Measurements from ENCODE around the gene DENND1A. TPM values are rescaled to one million over a fixed set of nuclear protein-coding genes. Genes with fewer than 3 reads are reported as not detected.

Gene DENND1A
- total RNA-seq, 1 donor from 2014 or later, result 48.1 TPM

DNA sequence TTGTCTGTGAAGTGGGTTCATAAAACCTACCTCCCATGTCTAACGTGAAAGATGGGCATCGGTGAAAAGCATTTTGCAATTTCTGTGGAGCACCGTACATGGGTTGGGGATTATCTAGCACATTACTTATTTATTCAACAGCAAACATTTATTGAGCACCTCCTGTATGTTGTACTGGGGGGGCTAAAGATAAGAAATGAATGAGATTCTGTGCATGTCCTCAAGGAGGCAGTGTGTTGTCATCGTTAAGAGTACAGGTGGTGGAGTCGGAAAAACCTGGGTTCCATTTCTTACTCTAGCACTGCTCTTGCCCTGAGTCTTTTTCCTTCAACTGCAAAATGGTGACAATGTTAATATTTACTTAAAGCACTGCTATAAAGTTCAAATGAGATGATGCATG is 30.4 kb upstream of the DENND1A start:
- Mint-ChIP-seq H3K36me3 (no peaks in the 10 kb centered on the region), H3K27ac (no peak overlapping the region), H3K4me1 (no peaks in the 10 kb centered on the region), H3K9me3 (no peaks in the 10 kb centered on the region), H3K4me3 (no peak overlapping the region), H3K27me3 (ENCODE audit: insufficient read depth, low read depth) (peaks cover 14% of the 10 kb centered on the region)
- H3K9me3 ChIP-seq (ENCODE audit: low read depth), result no peaks in the 10 kb centered on the region
- H3K27me3 ChIP-seq, result no peaks in the 10 kb centered on the region
- H4K20me1 ChIP-seq (ENCODE audit: low read depth), result no peaks in the 10 kb centered on the region
- TF ChIP-seq EZH2phosphoT487 (IDR thresholded peaks at IDR 0.05), result no peak
- no peak for TF ChIP-seq EZH2 (IDR thresholded peaks at IDR 0.05)
- TF ChIP-seq, protein P1, sequence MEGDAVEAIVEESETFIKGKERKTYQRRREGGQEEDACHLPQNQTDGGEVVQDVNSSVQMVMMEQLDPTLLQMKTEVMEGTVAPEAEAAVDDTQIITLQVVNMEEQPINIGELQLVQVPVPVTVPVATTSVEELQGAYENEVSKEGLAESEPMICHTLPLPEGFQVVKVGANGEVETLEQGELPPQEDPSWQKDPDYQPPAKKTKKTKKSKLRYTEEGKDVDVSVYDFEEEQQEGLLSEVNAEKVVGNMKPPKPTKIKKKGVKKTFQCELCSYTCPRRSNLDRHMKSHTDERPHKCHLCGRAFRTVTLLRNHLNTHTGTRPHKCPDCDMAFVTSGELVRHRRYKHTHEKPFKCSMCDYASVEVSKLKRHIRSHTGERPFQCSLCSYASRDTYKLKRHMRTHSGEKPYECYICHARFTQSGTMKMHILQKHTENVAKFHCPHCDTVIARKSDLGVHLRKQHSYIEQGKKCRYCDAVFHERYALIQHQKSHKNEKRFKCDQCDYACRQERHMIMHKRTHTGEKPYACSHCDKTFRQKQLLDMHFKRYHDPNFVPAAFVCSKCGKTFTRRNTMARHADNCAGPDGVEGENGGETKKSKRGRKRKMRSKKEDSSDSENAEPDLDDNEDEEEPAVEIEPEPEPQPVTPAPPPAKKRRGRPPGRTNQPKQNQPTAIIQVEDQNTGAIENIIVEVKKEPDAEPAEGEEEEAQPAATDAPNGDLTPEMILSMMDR (IDR thresholded peaks at IDR 0.05), result peak; percentile 46
- no peak for DNase-seq (ENCODE audit: low spot score)
- no peak overlapping the region for H3K4me3 ChIP-seq
- H3K79me2 ChIP-seq (ENCODE audit: low read depth), result no peaks in the 10 kb centered on the region
- no peaks in the 10 kb centered on the region for H3K36me3 ChIP-seq
- no peaks in the 10 kb centered on the region for H3K4me1 ChIP-seq
- H3K9ac ChIP-seq, result no peak overlapping the region
- no peaks in the 10 kb centered on the region for H3F3A ChIP-seq (ENCODE audit: low read depth)
- no peak overlapping the region for H2AFZ ChIP-seq (replicated peaks)
- H3K27ac ChIP-seq, result no peak overlapping the region
- no peak overlapping the region for H3K4me2 ChIP-seq

DNA sequence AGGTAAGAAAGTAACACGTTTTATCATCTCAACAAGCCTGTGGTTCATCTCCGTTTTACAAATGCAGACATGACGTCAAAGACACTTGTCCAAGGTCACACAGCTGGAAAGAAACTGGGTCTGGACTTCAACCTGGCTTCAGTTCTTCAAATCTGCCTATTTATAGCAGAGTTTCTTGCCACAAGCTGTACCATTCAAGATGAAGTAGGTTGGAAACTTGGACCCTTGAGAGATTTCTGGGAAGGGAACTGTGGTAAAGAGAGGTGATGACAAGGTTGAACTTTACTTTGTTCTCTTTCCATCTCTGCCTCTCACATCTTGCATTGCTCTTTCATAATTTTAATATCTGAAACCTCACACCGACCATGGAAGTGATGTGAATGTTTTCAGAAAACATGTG is 29.9 kb upstream of the DENND1A start:
- TF ChIP-seq EZH2phosphoT487 (IDR thresholded peaks at IDR 0.05), result no peak
- TF ChIP-seq, protein P1 (IDR thresholded peaks at IDR 0.05), result no peak
- no peak for TF ChIP-seq EZH2 (IDR thresholded peaks at IDR 0.05)
- no peaks in the 10 kb centered on the region for H3K36me3 Mint-ChIP-seq
- Histone ChIP-seq H3K36me3 (no peaks in the 10 kb centered on the region), H3K9me3 (ENCODE audit: low read depth) (no peaks in the 10 kb centered on the region), H3K4me1 (no peaks in the 10 kb centered on the region), H3K27me3 (no peaks in the 10 kb centered on the region), H3F3A (ENCODE audit: low read depth) (no peaks in the 10 kb centered on the region), H3K79me2 (ENCODE audit: low read depth) (no peaks in the 10 kb centered on the region), H3K4me2 (no peak overlapping the region), H3K9ac (no peak overlapping the region), H3K27ac (no peak overlapping the region), H3K4me3 (no peak overlapping the region), H4K20me1 (ENCODE audit: low read depth) (no peaks in the 10 kb centered on the region), H2AFZ (replicated peaks) (no peak overlapping the region)
- no peak overlapping the region for H3K27ac Mint-ChIP-seq
- H3K27me3 Mint-ChIP-seq (ENCODE audit: insufficient read depth, low read depth), result peaks cover 14% of the 10 kb centered on the region
- no peak overlapping the region for H3K4me3 Mint-ChIP-seq
- H3K4me1 Mint-ChIP-seq, result peaks cover 4% of the 10 kb centered on the region
- no peak for DNase-seq (ENCODE audit: low spot score)
- H3K9me3 Mint-ChIP-seq, result no peaks in the 10 kb centered on the region

DNA sequence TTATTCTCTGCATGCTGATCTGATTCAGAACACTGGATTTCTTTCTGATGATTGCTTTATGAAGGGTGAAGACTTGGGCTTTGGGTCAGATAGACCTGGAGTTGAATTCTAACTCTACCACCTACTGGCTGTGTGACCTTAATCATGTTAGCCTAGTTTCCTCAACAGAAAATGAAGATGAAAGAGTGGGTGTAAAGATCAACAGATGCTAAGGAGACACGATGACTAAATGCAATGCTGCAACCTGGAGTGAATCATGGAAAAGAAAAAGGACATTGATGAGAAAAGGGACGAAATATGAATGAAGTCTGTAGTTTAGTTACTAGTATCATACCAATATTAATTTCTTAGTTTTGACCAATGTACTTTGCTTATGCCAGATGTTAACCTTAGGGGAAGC is 27.8 kb upstream of the DENND1A start:
- H3K4me3 Mint-ChIP-seq, result no peak overlapping the region
- TF ChIP-seq EZH2 (IDR thresholded peaks at IDR 0.05), result no peak
- Histone ChIP-seq H3K27me3 (no peaks in the 10 kb centered on the region), H3F3A (ENCODE audit: low read depth) (peaks cover 13% of the 10 kb centered on the region), H3K4me2 (no peak overlapping the region), H4K20me1 (ENCODE audit: low read depth) (no peaks in the 10 kb centered on the region), H3K79me2 (ENCODE audit: low read depth) (no peaks in the 10 kb centered on the region), H3K36me3 (no peaks in the 10 kb centered on the region), H2AFZ (replicated peaks) (no peak overlapping the region), H3K9ac (no peak overlapping the region), H3K27ac (no peak overlapping the region), H3K4me3 (no peak overlapping the region), H3K9me3 (ENCODE audit: low read depth) (no peaks in the 10 kb centered on the region), H3K4me1 (peaks cover 12% of the 10 kb centered on the region)
- H3K27ac Mint-ChIP-seq, result no peak overlapping the region
- no peaks in the 10 kb centered on the region for H3K36me3 Mint-ChIP-seq
- H3K9me3 Mint-ChIP-seq, result no peaks in the 10 kb centered on the region
- peaks cover 19% of the 10 kb centered on the region for H3K27me3 Mint-ChIP-seq (ENCODE audit: insufficient read depth, low read depth)
- peaks cover 20% of the 10 kb centered on the region for H3K4me1 Mint-ChIP-seq
- DNase-seq (ENCODE audit: low spot score), result no peak

DNA sequence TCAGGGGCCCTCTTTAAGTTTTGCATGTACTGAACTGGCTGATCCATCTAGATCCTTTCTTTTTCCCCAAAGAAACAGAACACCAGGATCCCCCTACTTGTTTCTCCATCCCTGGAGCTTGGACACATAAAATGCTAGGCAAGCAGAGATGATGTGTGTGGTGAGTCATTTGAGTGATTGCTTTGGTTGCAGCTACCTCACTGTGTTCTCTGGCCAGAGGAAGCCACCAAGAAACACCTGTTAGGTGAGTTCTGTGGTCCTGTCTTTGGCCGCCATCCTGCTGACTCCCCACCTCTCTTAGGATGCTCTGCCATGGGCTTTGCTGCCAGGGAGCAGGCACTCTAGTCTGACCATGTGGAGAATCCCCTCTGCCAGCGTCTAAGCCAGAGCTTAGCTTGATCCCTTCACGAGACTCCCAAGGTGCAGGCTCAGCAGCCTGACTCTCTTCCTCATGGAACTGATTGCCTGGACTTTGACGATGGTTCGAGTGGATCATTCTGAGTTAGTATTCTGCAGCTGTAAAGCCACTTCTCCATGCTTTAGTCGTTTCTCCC is 27.3 kb upstream of the DENND1A start:
- DNase-seq (ENCODE audit: low spot score), result no peak
- peaks cover 19% of the 10 kb centered on the region for H3K27me3 Mint-ChIP-seq (ENCODE audit: insufficient read depth, low read depth)
- H3K36me3 Mint-ChIP-seq, result no peaks in the 10 kb centered on the region

More for the DNA sequence above, 27.3 kb upstream of the DENND1A start:
- H3K36me3 ChIP-seq, result no peaks in the 10 kb centered on the region
- no peak overlapping the region for H3K4me3 ChIP-seq
- Mint-ChIP-seq H3K4me3 (no peak overlapping the region), H3K4me1 (peaks cover 20% of the 10 kb centered on the region), H3K9me3 (no peaks in the 10 kb centered on the region), H3K27ac (no peak overlapping the region)
- H3K27ac ChIP-seq, result no peak overlapping the region
- no peak overlapping the region for H3K9ac ChIP-seq
- no peaks in the 10 kb centered on the region for H3K9me3 ChIP-seq (ENCODE audit: low read depth)
- no peak for TF ChIP-seq EZH2 (IDR thresholded peaks at IDR 0.05)
- no peak for TF ChIP-seq EZH2phosphoT487 (IDR thresholded peaks at IDR 0.05)
- TF ChIP-seq, protein P1 (IDR thresholded peaks at IDR 0.05), result no peak
- no peaks in the 10 kb centered on the region for H4K20me1 ChIP-seq (ENCODE audit: low read depth)
- H2AFZ ChIP-seq (replicated peaks), result no peak overlapping the region
- H3K4me1 ChIP-seq, result peaks cover 16% of the 10 kb centered on the region
- no peak overlapping the region for H3K4me2 ChIP-seq
- H3K79me2 ChIP-seq (ENCODE audit: low read depth), result no peaks in the 10 kb centered on the region
- H3K27me3 ChIP-seq, result no peaks in the 10 kb centered on the region
- peaks cover 15% of the 10 kb centered on the region for H3F3A ChIP-seq (ENCODE audit: low read depth)
